GM12874 (cell line): ENCODE results near the gene UBE2D3.

Source experiments
- TF ChIP-seq, protein P1 (sequence below): IDR thresholded peaks from 2 replicates; pipeline ENCODE4 v1.5.1; 2011; ENCODE audit warnings: low read depth, mild to moderate bottlenecking, control low read depth, low read length, moderate library complexity; ENCODE audit not compliant: insufficient read depth

UBE2D3 gene

DNA sequence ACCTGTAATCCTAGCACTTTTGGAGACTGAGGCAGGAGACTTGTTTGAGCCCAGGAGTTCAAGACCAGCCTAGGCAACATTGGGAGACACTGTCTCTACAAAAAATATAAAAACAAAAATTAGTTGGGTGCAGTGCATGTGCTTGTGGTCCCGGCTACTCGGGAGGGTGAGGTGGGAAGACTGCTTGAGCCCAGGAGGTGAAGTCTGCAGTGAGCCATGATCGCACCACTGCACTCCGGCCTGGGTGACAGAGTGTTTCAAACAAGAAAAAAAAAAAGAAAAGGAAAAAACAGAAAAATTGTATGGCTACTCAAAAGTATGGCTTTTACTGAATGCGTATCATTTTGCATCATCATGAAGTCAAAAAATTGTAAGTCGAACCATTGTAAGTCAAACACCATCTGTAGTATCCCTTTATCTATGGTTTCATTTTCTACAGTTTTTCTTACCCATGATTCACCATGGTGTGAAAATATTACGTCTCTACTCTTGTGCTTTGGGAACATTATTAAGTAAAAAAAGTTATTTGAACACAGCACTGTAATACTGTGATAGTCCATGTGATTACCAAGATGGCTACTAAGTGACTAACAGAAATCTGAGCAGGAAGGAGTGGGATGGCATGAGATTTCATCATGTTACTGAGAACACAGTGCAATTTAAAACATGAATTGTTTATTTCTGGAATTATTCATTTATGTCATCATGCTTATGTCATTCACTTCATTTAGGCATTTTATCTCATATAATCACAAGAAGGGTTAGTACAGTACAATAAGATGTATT, 40.1 kb downstream of the UBE2D3 start:
- TF ChIP-seq, protein P1, sequence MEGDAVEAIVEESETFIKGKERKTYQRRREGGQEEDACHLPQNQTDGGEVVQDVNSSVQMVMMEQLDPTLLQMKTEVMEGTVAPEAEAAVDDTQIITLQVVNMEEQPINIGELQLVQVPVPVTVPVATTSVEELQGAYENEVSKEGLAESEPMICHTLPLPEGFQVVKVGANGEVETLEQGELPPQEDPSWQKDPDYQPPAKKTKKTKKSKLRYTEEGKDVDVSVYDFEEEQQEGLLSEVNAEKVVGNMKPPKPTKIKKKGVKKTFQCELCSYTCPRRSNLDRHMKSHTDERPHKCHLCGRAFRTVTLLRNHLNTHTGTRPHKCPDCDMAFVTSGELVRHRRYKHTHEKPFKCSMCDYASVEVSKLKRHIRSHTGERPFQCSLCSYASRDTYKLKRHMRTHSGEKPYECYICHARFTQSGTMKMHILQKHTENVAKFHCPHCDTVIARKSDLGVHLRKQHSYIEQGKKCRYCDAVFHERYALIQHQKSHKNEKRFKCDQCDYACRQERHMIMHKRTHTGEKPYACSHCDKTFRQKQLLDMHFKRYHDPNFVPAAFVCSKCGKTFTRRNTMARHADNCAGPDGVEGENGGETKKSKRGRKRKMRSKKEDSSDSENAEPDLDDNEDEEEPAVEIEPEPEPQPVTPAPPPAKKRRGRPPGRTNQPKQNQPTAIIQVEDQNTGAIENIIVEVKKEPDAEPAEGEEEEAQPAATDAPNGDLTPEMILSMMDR = no peak

DNA sequence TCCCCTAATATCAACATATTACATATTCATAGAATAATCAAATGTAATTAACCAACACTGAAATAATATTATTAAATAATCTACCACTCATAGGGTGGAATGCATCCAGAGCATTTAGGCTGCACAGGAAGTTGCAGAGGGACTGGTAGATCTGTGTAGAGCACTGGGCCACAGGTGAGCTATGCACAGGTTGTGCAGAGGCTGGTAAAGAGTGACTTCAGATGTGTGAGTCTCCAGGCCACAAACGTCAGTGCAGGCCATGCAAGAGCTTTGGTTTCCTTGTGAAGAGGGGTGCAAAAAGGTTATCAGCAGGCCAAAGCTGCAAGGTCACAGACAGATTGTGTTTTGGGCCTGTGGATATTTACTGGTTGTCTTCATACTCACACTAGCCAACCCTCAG, 41.1 kb downstream of the UBE2D3 start:
- TF ChIP-seq, protein P1 = no peak

DNA sequence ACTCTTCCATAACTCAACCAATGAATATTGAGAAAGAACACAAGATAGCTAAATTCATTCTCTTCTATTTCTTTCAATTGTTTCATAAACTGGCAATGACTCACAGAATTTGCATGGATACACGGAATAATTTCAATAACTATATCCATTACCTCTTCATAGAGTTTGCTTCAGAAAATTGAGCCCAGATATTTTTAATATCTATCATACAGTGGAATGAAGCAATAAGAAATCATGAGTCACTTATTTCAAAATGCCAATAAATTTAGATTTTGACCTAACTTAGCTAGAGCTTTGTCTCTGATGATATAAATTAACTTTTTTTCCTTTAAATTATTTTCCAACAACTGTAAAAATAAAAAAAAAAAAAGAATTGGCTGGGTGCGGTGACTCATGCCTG, 44.3 kb downstream of the UBE2D3 start:
- TF ChIP-seq, protein P1 = no peak

DNA sequence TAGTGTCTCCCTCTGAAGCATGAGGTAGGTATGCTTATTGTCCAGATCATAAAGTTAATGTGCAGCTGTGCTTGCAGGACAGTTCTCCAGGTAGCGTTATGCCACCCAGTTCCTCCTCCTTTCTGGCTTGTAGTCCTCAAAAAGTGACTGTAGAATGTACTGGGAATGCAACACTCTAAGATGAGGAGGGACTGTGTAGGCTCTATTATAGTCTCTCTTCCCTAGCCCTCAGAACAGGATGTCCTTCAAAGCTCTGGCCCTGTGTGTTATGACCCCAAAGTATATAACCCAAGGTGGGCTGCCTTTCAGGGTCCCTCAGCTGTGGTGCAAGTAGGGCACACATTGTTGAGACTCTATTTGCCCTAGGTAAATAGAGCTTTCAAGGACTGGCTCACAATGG, 45.8 kb downstream of the UBE2D3 start:
- TF ChIP-seq, protein P1 = no peak

DNA sequence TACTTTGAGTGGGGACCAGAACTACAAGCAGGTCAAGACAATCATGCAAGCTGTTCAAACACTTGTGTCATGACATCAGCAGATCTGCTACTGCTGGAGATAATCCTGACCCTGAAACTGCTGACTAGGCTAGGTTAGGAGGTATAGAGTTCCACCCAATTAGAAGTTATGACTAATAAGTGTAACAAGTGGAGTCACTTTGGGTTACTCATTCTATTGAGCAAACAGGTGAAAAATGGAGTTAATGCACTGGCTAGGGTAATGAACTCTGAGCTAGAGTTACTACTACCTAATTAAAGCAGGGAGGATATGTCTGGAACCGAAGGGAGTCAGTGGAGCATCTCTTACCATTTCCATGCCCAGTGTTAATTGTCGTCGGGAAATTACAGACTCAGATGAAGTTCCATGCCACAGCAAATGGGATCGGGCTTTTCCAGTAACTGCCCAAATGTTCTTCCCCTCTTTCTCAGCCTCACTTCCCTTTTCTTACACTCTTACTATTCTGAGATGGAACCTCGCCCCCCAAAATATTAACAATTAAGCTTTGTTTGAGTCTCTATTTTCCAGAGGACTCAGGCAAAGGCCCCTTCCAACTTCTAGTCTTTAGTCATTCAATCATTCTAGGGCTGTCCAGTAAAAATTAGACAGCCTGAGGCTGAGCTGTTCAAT, 46.7 kb downstream of the UBE2D3 start:
- TF ChIP-seq, protein P1 = no peak

DNA sequence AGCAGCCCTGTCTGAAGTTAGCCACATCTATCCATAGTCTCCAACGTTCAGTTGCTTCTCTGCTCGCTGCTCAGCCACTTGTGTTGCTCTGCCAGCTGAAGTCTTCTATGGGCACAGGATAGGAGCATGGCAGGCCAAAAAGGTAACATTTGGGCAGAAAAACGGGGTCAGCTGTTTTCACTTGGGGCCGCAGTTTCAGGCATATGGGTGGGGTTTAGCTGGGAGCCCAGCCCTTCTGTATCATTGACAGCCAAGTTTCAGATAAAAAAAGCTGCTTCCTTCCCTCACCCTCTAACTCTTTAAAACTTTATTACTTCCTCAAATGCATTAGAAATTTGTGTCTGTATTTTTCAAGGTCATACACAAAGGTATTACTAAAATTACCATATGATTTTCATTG, 48.1 kb downstream of the UBE2D3 start:
- TF ChIP-seq, protein P1 = no peak

DNA sequence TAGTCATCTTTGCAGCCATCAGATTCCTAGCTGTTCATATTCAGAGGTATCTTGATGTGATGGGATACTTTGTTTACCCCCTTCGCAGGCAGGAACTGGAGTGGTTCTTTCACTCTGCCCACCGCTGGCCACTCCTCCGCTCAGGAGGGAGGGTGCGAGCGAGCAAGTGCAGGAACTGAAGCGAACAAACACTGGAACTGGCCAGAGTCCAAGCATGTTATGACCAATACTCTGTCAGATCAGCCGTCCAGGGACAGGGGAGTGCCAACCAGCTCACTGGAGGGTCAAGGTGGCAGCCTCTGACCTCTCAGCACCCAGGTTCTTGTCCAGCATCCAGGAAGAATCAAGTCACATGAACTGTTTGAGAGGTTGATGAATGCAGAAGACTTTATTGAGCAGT, 48.6 kb downstream of the UBE2D3 start:
- TF ChIP-seq, protein P1 = no peak
